HEK293T (cell line): ENCODE measurements around the gene MEA1.

ENCODE experiments used
- BHLHE40 ChIP-seq: fragments of 450-650 bp; IDR thresholded peaks from 2 replicates; pipeline ENCODE4 v1.6.1; 2016; ENCODE audit warnings: mild to moderate bottlenecking, moderate library complexity, borderline replicate concordance
- FOXA1 ChIP-seq: fragments of 450-650 bp; IDR thresholded peaks from 2 replicates; pipeline ENCODE4 v1.6.1; 2016; ENCODE audit warnings: mild to moderate bottlenecking
- LEF1 ChIP-seq: fragments of 450-650 bp; IDR thresholded peaks from 2 replicates; pipeline ENCODE4 v1.6.1; 2017; ENCODE audit warnings: mild to moderate bottlenecking, borderline replicate concordance
- TF ChIP-seq, protein P1 (sequence below): fragments of 450-650 bp; IDR thresholded peaks from 2 replicates; pipeline ENCODE4 v1.6.1; 2016

GRCh38 chr6:42978839-42979522 lies 34.8 kb downstream of the MEA1 start, which contains the start of gene PEX6:
- TF ChIP-seq FOXA1 (no peak), BHLHE40 (no peak), LEF1 (peak; percentile 66; the same call in 1 of the 2 replicates)
- TF ChIP-seq, protein P1, sequence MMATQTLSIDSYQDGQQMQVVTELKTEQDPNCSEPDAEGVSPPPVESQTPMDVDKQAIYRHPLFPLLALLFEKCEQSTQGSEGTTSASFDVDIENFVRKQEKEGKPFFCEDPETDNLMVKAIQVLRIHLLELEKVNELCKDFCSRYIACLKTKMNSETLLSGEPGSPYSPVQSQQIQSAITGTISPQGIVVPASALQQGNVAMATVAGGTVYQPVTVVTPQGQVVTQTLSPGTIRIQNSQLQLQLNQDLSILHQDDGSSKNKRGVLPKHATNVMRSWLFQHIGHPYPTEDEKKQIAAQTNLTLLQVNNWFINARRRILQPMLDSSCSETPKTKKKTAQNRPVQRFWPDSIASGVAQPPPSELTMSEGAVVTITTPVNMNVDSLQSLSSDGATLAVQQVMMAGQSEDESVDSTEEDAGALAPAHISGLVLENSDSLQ = no peak
